T-cell (primary cell): ENCODE data around the gene DAAM1. TPM values are rescaled to one million over a fixed set of nuclear protein-coding genes. Genes with fewer than 3 reads are reported as not detected.

Experiments used
- ATAC-seq, 4 experiments: fragments of 200-7000 bp in 3 of 4; fragments of 150-1000 bp in 1 of 4; cut with Tn5 transposase; replicated peaks in 1 of 4; 1 replicate in 3 of 4; 2 replicates in 1 of 4; pipeline ENCODE4 v1.10.0; 2021; ENCODE audit warnings: moderate library complexity in 3 of 4, mild to moderate bottlenecking in 2 of 4, moderate number of reproducible peaks in 1 of 4
- CTCF ChIA-PET, 2 donors: fragments of 300-600 bp; sonication (Branson Sonifier 250); formaldehyde crosslinking; loops; one replicate each; lab custom pipeline; 2022; ENCODE audit warnings: antibody characterized with exemption in 2 of 2; lab: Charles Lee
- POLR2A ChIA-PET, 2 donors: fragments of 300-600 bp; sonication (Branson Sonifier 250); formaldehyde crosslinking; loops; one replicate each; lab custom pipeline; 2022; ENCODE audit warnings: antibody characterized with exemption in 2 of 2; lab: Charles Lee
- DNase-seq, 35 experiments: peaks; one replicate each; pipeline versions ENCODE4 v3.0.0 to v3.0.0-alpha.2; 2013 to 2023
- H3K27ac ChIP-seq: one replicate; pipeline ENCODE4 v1.5.1; 2013; ENCODE audit warnings: low read length
- H3K27me3 ChIP-seq, 2 experiments: replicated peaks in 1 of 2; 1 replicate in 1 of 2; 2 replicates in 1 of 2; pipeline versions ENCODE4 v1.6.1 to v1.7.0; 2013; ENCODE audit warnings: low read length in 1 of 2, mixed read lengths in 1 of 2; ENCODE audit not compliant: control insufficient read depth in 2 of 2, insufficient read depth in 2 of 2; ENCODE audit errors: extremely low read depth in 1 of 2
- H3K36me3 ChIP-seq, 2 donors: 1 replicate in 1 of 2; 2 replicates in 1 of 2; pipeline versions ENCODE4 v1.6.1 to v1.7.0; 2013; ENCODE audit warnings: low read length in 1 of 2; ENCODE audit not compliant: control insufficient read depth in 2 of 2, insufficient read depth in 1 of 2; ENCODE audit errors: extremely low read depth in 1 of 2
- H3K4me1 ChIP-seq, 2 experiments: 1 replicate in 1 of 2; 2 replicates in 1 of 2; pipeline versions ENCODE4 v1.6.1 to v1.7.0; 2013; ENCODE audit warnings: low read length in 2 of 2, mixed read lengths in 1 of 2; ENCODE audit not compliant: insufficient read depth in 2 of 2, control insufficient read depth in 1 of 2; ENCODE audit errors: extremely low read depth in 1 of 2
- H3K4me3 ChIP-seq, 2 donors: 1 replicate in 1 of 2; 2 replicates in 1 of 2; pipeline versions ENCODE4 v1.5.1 to v1.7.0; 2013; ENCODE audit warnings: mild to moderate bottlenecking in 2 of 2, low read length in 1 of 2, moderate library complexity in 1 of 2; ENCODE audit not compliant: control insufficient read depth in 1 of 2; ENCODE audit errors: extremely low read depth in 1 of 2
- H3K9me3 ChIP-seq: 2 replicates; pipeline ENCODE4 v1.7.0; 2013
- H3K27ac Mint-ChIP-seq, 2 donors: one replicate each; pipeline ENCODE4 v1.8.0; 2020 to 2021; ENCODE audit warnings: mild to moderate bottlenecking in 2 of 2, mixed read lengths in 2 of 2
- H3K27me3 Mint-ChIP-seq, 2 donors: one replicate each; pipeline ENCODE4 v1.8.0; 2021 to 2022; ENCODE audit warnings: mixed read lengths in 2 of 2
- H3K36me3 Mint-ChIP-seq: one replicate; pipeline ENCODE4 v1.8.0; 2021; ENCODE audit warnings: mixed read lengths
- H3K4me1 Mint-ChIP-seq, 3 donors: one replicate each; pipeline ENCODE4 v1.8.0; 2020 to 2022; ENCODE audit warnings: mixed read lengths in 3 of 3, mild to moderate bottlenecking in 1 of 3
- H3K4me3 Mint-ChIP-seq, 3 donors: one replicate each; pipeline ENCODE4 v1.8.0; 2020 to 2022; ENCODE audit warnings: mild to moderate bottlenecking in 3 of 3, mixed read lengths in 3 of 3, moderate library complexity in 3 of 3
- H3K9me3 Mint-ChIP-seq, 3 donors: one replicate each; pipeline ENCODE4 v1.8.0; 2020 to 2022; ENCODE audit warnings: mixed read lengths in 3 of 3
- WGBS: methylation state at CpG from one replicate; pipeline ENCODE4 v1.1.5; 2013; ENCODE audit warnings: missing lambda C conversion rate; ENCODE audit not compliant: insufficient coverage; 5-methylcytosine and 5-hydroxymethylcytosine counted together
- total RNA-seq, 35 experiments: library from RNA in 6 of 35; stranded (reverse) in 6 of 35; fragments of 120-200 nt in 1 of 35; gene quantifications; one replicate each; pipeline versions ENCODE4 v1.2.1 to v1.2.4 and lab custom pipeline; 2013 to 2026

Gene DAAM1
- total RNA-seq, 5 donors from 2014 or later (not counting 1 experiment from before 2014, with no cell fraction given) = 9.6 to 25.3 (median 23.9) TPM

GRCh38 chr14:59344691-59345455 is 156.4 kb downstream of the DAAM1 start:
- 95% methylated on average over 3 of the region's 10 CpGs for WGBS
- H3K9me3 Mint-ChIP-seq = no peaks in the 10 kb centered on the region
- ChIA-PET POLR2A (interaction anchor here in 1 of 2 donors (0.6 to 0.7 kb wide), 2 partner anchors 31 to 773 kb away, joined by 3 read pairs; no protein-coding TSS in a partner anchor), CTCF (interaction anchor here in 1 of 2 donors (1.2 kb wide), 1 partner anchor 216 kb away, joined by 5 read pairs; no protein-coding TSS in a partner anchor)
- peaks cover 0 to 5% of the 10 kb centered on the region in 2 donors for H3K36me3 ChIP-seq
- ATAC-seq (no peak), DNase-seq (no peak)
- no peaks in the 10 kb centered on the region for H3K27me3 Mint-ChIP-seq
- H3K4me1 ChIP-seq = no peaks in the 10 kb centered on the region
- no peak overlapping the region for H3K27ac Mint-ChIP-seq
- no peak overlapping the region for H3K4me3 Mint-ChIP-seq
- no peaks in the 10 kb centered on the region for H3K9me3 ChIP-seq
- H3K27ac ChIP-seq = no peak overlapping the region
- H3K36me3 Mint-ChIP-seq = peaks cover 39% of the 10 kb centered on the region
- H3K27me3 ChIP-seq = no peaks in the 10 kb centered on the region
- no peak overlapping the region for H3K4me3 ChIP-seq
- no peaks in the 10 kb centered on the region for H3K4me1 Mint-ChIP-seq

GRCh38 chr14:59346329-59346728 is 157.9 kb downstream of the DAAM1 start:
- H3K27me3 Mint-ChIP-seq = no peaks in the 10 kb centered on the region
- no CpG with 5 or more reads among the region's 1 CpG for WGBS
- H3K9me3 Mint-ChIP-seq = no peaks in the 10 kb centered on the region
- Histone ChIP-seq H3K27me3 (no peaks in the 10 kb centered on the region), H3K36me3 (peaks cover 0 to 10% of the 10 kb centered on the region in 2 donors), H3K27ac (no peak overlapping the region), H3K4me3 (no peak overlapping the region), H3K9me3 (no peaks in the 10 kb centered on the region), H3K4me1 (no peaks in the 10 kb centered on the region)
- no peak for ATAC-seq
- DNase-seq = no peak
- H3K4me3 Mint-ChIP-seq = no peak overlapping the region
- ChIA-PET CTCF (no interaction called here), POLR2A (no interaction called here)
- H3K36me3 Mint-ChIP-seq = peaks cover 25% of the 10 kb centered on the region
- no peak overlapping the region for H3K27ac Mint-ChIP-seq
- no peaks in the 10 kb centered on the region for H3K4me1 Mint-ChIP-seq

- peaks cover 0 to 10% of the 10 kb centered on the region in 2 donors for H3K36me3 ChIP-seq
- Mint-ChIP-seq H3K27me3 (no peaks in the 10 kb centered on the region), H3K36me3 (peaks cover 25% of the 10 kb centered on the region), H3K4me1 (no peaks in the 10 kb centered on the region), H3K4me3 (no peak overlapping the region), H3K9me3 (no peaks in the 10 kb centered on the region), H3K27ac (no peak overlapping the region)
- ChIA-PET POLR2A (no interaction called here), CTCF (no interaction called here)
- ATAC-seq = no peak
- no peaks in the 10 kb centered on the region for H3K9me3 ChIP-seq
- no peaks in the 10 kb centered on the region for H3K27me3 ChIP-seq
- no peak overlapping the region for H3K4me3 ChIP-seq
- H3K27ac ChIP-seq = no peak overlapping the region
- DNase-seq = no peak
- no peaks in the 10 kb centered on the region for H3K4me1 ChIP-seq
- no CpG with 5 or more reads among the region's 5 CpGs for WGBS
Observed at GRCh38 chr14:59346796-59347510, 158.5 kb downstream of the DAAM1 start.

GRCh38 chr14:59347511-59347900 is 159.0 kb downstream of the DAAM1 start:
- WGBS = 100% methylated on average over 2 of the region's 5 CpGs
- Mint-ChIP-seq H3K9me3 (no peaks in the 10 kb centered on the region), H3K27ac (no peak overlapping the region), H3K4me1 (no peaks in the 10 kb centered on the region), H3K36me3 (peaks cover 24% of the 10 kb centered on the region), H3K27me3 (no peaks in the 10 kb centered on the region), H3K4me3 (no peak overlapping the region)
- DNase-seq = no peak
- Histone ChIP-seq H3K4me1 (no peaks in the 10 kb centered on the region), H3K27ac (no peak overlapping the region), H3K4me3 (no peak overlapping the region), H3K27me3 (no peaks in the 10 kb centered on the region), H3K36me3 (peaks cover 0 to 10% of the 10 kb centered on the region in 2 donors), H3K9me3 (no peaks in the 10 kb centered on the region)
- ATAC-seq = no peak
- ChIA-PET CTCF (no interaction called here), POLR2A (no interaction called here)

- Histone ChIP-seq H3K4me1 (no peaks in the 10 kb centered on the region), H3K27ac (no peak overlapping the region), H3K4me3 (no peak overlapping the region), H3K27me3 (no peaks in the 10 kb centered on the region), H3K9me3 (no peaks in the 10 kb centered on the region), H3K36me3 (peaks cover under 1 to 10% of the 10 kb centered on the region in 2 donors)
- Mint-ChIP-seq H3K9me3 (no peaks in the 10 kb centered on the region), H3K27me3 (no peaks in the 10 kb centered on the region), H3K4me1 (no peaks in the 10 kb centered on the region), H3K36me3 (peaks cover 21% of the 10 kb centered on the region), H3K27ac (no peak overlapping the region), H3K4me3 (no peak overlapping the region)
- ATAC-seq (no peak), DNase-seq (no peak)
- no CpG with 5 or more reads among the region's 3 CpGs for WGBS
- ChIA-PET POLR2A (no interaction called here), CTCF (no interaction called here)
Observed at GRCh38 chr14:59347915-59348314, 159.4 kb downstream of the DAAM1 start.

- Histone ChIP-seq H3K36me3 (peaks cover 5 to 6% of the 10 kb centered on the region in 2 donors), H3K4me3 (no peak overlapping the region), H3K4me1 (no peaks in the 10 kb centered on the region), H3K9me3 (no peaks in the 10 kb centered on the region), H3K27ac (no peak overlapping the region), H3K27me3 (no peaks in the 10 kb centered on the region)
- Mint-ChIP-seq H3K27ac (no peak overlapping the region), H3K4me3 (no peak overlapping the region), H3K4me1 (no peaks in the 10 kb centered on the region), H3K27me3 (no peaks in the 10 kb centered on the region), H3K36me3 (peaks cover 32% of the 10 kb centered on the region), H3K9me3 (no peaks in the 10 kb centered on the region)
- WGBS = 87% methylated on average over 2 of the region's 4 CpGs
- CTCF ChIA-PET = no interaction called here
- POLR2A ChIA-PET = interaction anchor here in 1 of 2 donors (0.6 kb wide), 1 partner anchor 13 kb away, joined by 3 read pairs; no protein-coding TSS in a partner anchor
- no peak for ATAC-seq
- no peak for DNase-seq
Observed at GRCh38 chr14:59349258-59349701, 160.8 kb downstream of the DAAM1 start.
